Neuronal stem cell (in vitro differentiated cells): Measurements from ENCODE around the gene NOL4L.
A peak's percentile ranks its signal among the peaks of the same experiment; 100 is the strongest.

Experiments
- DNase-seq: peaks from one replicate; pipeline ENCODE4 v3.0.0-alpha.2; 2013; ENCODE audit warnings: low spot score
- H2AFZ ChIP-seq: one replicate; pipeline ENCODE4 v1.6.1; 2013; ENCODE audit warnings: mild to moderate bottlenecking, low read length, inconsistent platforms
- H2AK5ac ChIP-seq: 2 replicates; pipeline ENCODE4 v1.6.1; 2013; ENCODE audit warnings: low read depth, mild to moderate bottlenecking, inconsistent platforms, low read length, moderate library complexity, mixed read lengths
- H2BK120ac ChIP-seq: 2 replicates; pipeline ENCODE4 v1.6.1; 2013; ENCODE audit warnings: low read depth, mild to moderate bottlenecking, inconsistent platforms, low read length, moderate library complexity, mixed read lengths
- H2BK12ac ChIP-seq: one replicate; pipeline ENCODE4 v1.6.1; 2013; ENCODE audit warnings: low read length, inconsistent platforms
- H2BK15ac ChIP-seq: 2 replicates; pipeline ENCODE4 v1.6.1; 2013; ENCODE audit warnings: mild to moderate bottlenecking, low read length, inconsistent platforms, mixed read lengths
- H2BK5ac ChIP-seq: one replicate; pipeline ENCODE4 v1.6.1; 2013; ENCODE audit warnings: inconsistent platforms, mild to moderate bottlenecking, low read length, moderate library complexity
- H3K14ac ChIP-seq: one replicate; pipeline ENCODE4 v1.6.1; 2013; ENCODE audit warnings: low read length, inconsistent platforms
- H3K18ac ChIP-seq: 2 replicates; pipeline ENCODE4 v1.6.1; 2013; ENCODE audit warnings: low read length, inconsistent platforms
- H3K23ac ChIP-seq: 2 replicates; pipeline ENCODE4 v1.6.1; 2013; ENCODE audit warnings: low read depth, mild to moderate bottlenecking, mixed read lengths, low read length, inconsistent platforms; ENCODE audit not compliant: poor library complexity
- H3K27ac ChIP-seq: replicated peaks from 3 replicates; pipeline ENCODE4 v1.5.1; 2013; ENCODE audit warnings: low read length, inconsistent platforms
- H3K27me3 ChIP-seq, 3 experiments: 2 replicates each; pipeline ENCODE4 v1.6.1; 2013; ENCODE audit warnings: low read length in 3 of 3, mild to moderate bottlenecking in 2 of 3, inconsistent platforms in 1 of 3, low read depth in 1 of 3, mixed read lengths in 1 of 3, moderate library complexity in 1 of 3; ENCODE audit not compliant: control insufficient read depth in 3 of 3, insufficient read depth in 3 of 3
- H3K36me3 ChIP-seq, 2 donors: replicated peaks in 1 of 2; 2 replicates each; pipeline ENCODE4 v1.6.1; 2013; ENCODE audit warnings: low read length in 2 of 2; ENCODE audit not compliant: control insufficient read depth in 2 of 2, insufficient read depth in 2 of 2
- H3K4ac ChIP-seq: 2 replicates; pipeline ENCODE4 v1.6.1; 2013; ENCODE audit warnings: inconsistent platforms, mild to moderate bottlenecking, low read length, moderate library complexity
- H3K4me1 ChIP-seq, 2 donors: 1 replicate in 1 of 2; 2 replicates in 1 of 2; pipeline ENCODE4 v1.6.1; 2013; ENCODE audit warnings: low read length in 2 of 2, low read depth in 1 of 2; ENCODE audit not compliant: control insufficient read depth in 2 of 2, insufficient read depth in 1 of 2
- H3K4me2 ChIP-seq: one replicate; pipeline ENCODE4 v1.6.1; 2013; ENCODE audit warnings: mild to moderate bottlenecking, low read length, inconsistent platforms; ENCODE audit not compliant: insufficient read depth, poor library complexity, severe bottlenecking
- H3K4me3 ChIP-seq, 2 donors: 2 replicates each; pipeline ENCODE4 v1.5.1; 2013; ENCODE audit warnings: low read length in 2 of 2, mild to moderate bottlenecking in 2 of 2, inconsistent platforms in 1 of 2, moderate library complexity in 1 of 2
- H3K79me1 ChIP-seq: one replicate; pipeline ENCODE4 v1.6.1; 2013; ENCODE audit warnings: low read depth, mild to moderate bottlenecking, inconsistent platforms, low read length, moderate library complexity
- H3K9ac ChIP-seq: one replicate; pipeline ENCODE4 v1.6.1; 2013; ENCODE audit warnings: mild to moderate bottlenecking, low read depth, low read length, inconsistent platforms; ENCODE audit not compliant: poor library complexity
- H3K9me3 ChIP-seq, 2 donors: replicated peaks in 1 of 2; 2 replicates each; pipeline versions ENCODE3 to v1.6.1; 2013; ENCODE audit warnings: low read length in 2 of 2, mild to moderate bottlenecking in 2 of 2, inconsistent platforms in 1 of 2, low read depth in 1 of 2, mixed read lengths in 1 of 2, moderate library complexity in 1 of 2; ENCODE audit not compliant: control insufficient read depth in 2 of 2, insufficient read depth in 1 of 2
- H4K8ac ChIP-seq: one replicate; pipeline ENCODE4 v1.6.1; 2013; ENCODE audit warnings: low read depth, mild to moderate bottlenecking, inconsistent platforms, low read length, moderate library complexity
- H4K91ac ChIP-seq: one replicate; pipeline ENCODE4 v1.6.1; 2013; ENCODE audit warnings: low read length, low read depth, mild to moderate bottlenecking, inconsistent platforms; ENCODE audit not compliant: poor library complexity
- WGBS, 2 donors: extraction: QIAGEN DNeasy Blood & Tissue Kit; methylation state at CpG; one replicate each; pipeline ENCODE4 v1.1.7; 2013; ENCODE audit warnings: missing lambda C conversion rate in 2 of 2, mixed read lengths in 1 of 2; ENCODE audit not compliant: insufficient read length in 2 of 2, insufficient replicate concordance in 1 of 2; ENCODE audit errors: extremely low coverage in 2 of 2; 5-methylcytosine and 5-hydroxymethylcytosine counted together

Gene NOL4L

DNA sequence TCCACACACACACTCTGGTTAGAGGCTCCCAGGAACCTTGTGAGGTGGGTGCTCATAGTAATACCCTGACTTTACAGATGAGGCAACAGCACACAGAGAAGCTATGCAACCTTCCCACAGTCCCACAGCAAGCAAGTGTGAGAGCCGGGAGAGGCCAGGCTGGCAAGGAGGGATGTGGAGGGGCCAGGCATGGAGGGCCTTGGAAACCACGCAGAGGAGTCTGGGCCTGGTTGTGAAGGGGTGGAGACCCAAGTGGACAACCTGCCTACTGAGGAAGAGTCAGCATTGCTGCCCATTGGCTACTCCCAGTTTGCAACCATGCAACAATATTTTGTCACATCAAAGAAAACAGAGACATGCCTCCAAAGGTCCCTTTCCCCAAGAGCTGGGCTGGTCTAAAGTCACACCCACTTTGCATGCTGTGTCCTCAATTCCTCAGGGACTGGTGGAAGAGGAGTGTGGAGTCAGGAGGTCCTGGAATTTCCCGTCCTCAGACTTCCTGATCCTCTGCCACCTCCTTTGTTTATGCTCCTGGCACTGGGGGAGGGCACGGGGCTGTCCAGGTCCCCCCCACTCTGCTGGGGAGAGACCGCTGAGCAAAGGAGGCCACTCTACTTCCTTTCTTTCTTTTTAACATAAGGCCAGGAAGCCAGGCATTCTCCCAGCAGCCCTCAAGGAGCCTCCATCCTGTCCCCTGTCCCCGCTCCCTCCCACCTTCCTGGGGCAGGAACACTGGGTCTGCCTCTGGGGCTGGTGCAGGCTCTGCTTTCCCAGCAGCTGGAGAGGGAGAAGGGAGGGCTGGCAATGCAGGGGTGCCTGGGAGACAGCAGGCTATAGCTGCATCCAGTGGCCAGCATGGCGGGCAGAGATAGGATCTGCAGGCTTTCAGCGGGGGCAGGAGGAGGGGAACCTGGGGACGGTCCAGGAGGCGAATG lies 68.3 kb downstream of the NOL4L start:
- H3K79me1 ChIP-seq, result no peaks in the 10 kb centered on the region
- peak overlapping the region; percentile 41 for H3K14ac ChIP-seq
- peak overlapping the region; percentile 62 for H3K23ac ChIP-seq
- H3K4me3 ChIP-seq, result no peak overlapping the region
- no peaks in the 10 kb centered on the region for H3K36me3 ChIP-seq
- H4K8ac ChIP-seq, result no peak overlapping the region
- peak overlapping the region; percentile 66 for H3K9ac ChIP-seq
- H3K4ac ChIP-seq, result no peak overlapping the region
- H2AFZ ChIP-seq, result peak overlapping the region; percentile 76
- H3K4me1 ChIP-seq, result peaks cover 21 to 31% of the 10 kb centered on the region in 2 donors
- no peaks in the 10 kb centered on the region for H3K9me3 ChIP-seq
- peak overlapping the region; percentile 15 for H4K91ac ChIP-seq
- H2BK12ac ChIP-seq, result peak overlapping the region; percentile 18
- peak overlapping the region; percentile 88 for H3K18ac ChIP-seq
- H3K4me2 ChIP-seq, result no peak overlapping the region
- peak overlapping the region; percentile 96 for H2AK5ac ChIP-seq
- no peak overlapping the region for H2BK120ac ChIP-seq
- WGBS, 2 donors, result no CpG with 5 or more reads among the region's 10 CpGs
- peak overlapping the region; percentile 9 for H2BK5ac ChIP-seq
- H2BK15ac ChIP-seq, result peak overlapping the region; percentile 79
- H3K27ac ChIP-seq, result no peak overlapping the region
- no peaks in the 10 kb centered on the region for H3K27me3 ChIP-seq
- DNase-seq, result no peak

DNA sequence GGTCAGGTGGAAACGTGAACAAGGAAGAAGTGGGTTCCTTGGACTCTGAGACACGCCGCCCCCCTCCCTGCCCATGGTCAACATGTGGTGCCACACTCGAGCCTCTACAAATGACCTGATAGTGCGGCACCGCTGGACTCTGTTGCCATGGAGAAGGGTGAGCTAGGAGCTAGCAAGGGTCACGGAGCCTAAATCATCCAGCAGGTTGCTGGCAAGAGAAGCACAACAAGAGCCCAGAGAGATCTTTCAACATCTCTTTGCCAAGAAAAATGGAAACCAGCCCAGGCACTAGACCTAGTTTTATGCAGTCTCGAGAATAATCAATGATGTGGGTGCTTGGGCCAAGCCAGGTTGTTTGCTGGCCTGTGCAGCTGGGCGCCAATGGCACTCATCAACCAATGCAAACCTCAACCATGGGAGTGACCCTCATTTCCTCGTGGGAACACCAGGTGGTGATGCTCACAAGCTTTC lies 69.5 kb downstream of the NOL4L start:
- no peak overlapping the region for H3K4me2 ChIP-seq
- WGBS, 2 donors, result no CpG with 5 or more reads among the region's 10 CpGs
- no peaks in the 10 kb centered on the region for H3K79me1 ChIP-seq
- H2BK120ac ChIP-seq, result no peak overlapping the region
- H3K9me3 ChIP-seq, result no peaks in the 10 kb centered on the region
- H3K14ac ChIP-seq, result no peak overlapping the region
- H3K27ac ChIP-seq, result no peak overlapping the region
- peaks cover 27 to 38% of the 10 kb centered on the region in 2 donors for H3K4me1 ChIP-seq
- DNase-seq, result no peak
- no peak overlapping the region for H3K23ac ChIP-seq
- H2BK5ac ChIP-seq, result no peak overlapping the region
- H3K27me3 ChIP-seq, result no peaks in the 10 kb centered on the region
- no peak overlapping the region for H3K4me3 ChIP-seq
- no peak overlapping the region for H2AFZ ChIP-seq
- H2AK5ac ChIP-seq, result no peak overlapping the region
- no peaks in the 10 kb centered on the region for H3K36me3 ChIP-seq
- H3K9ac ChIP-seq, result no peak overlapping the region
- H3K4ac ChIP-seq, result no peak overlapping the region
- H2BK15ac ChIP-seq, result no peak overlapping the region
- no peak overlapping the region for H4K91ac ChIP-seq
- no peak overlapping the region for H4K8ac ChIP-seq
- no peak overlapping the region for H2BK12ac ChIP-seq
- no peak overlapping the region for H3K18ac ChIP-seq

DNA sequence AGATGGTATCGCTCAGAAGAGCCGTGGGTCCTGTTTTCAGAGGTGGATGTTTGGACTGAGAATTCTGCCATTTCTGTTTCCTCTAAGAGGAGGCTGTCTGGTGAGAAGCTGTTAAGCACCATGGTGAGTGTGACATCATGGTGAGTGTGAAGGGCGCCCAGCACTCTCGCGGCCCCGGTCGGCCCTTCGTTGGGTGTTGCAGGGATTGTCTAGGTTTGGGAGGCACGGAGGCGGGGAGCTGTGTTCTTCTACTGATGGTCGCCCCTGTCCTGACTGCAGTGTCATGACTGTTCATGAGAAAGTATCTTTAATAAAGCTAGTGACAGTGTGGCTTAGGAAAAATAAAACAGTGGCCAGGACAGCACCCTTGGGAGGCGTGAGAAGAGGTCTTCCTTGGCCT lies 70.4 kb downstream of the NOL4L start:
- Histone ChIP-seq H3K18ac (no peak overlapping the region), H2BK12ac (no peak overlapping the region), H3K9me3 (no peaks in the 10 kb centered on the region), H2BK5ac (no peak overlapping the region), H3K4me2 (no peak overlapping the region), H2AK5ac (no peak overlapping the region), H4K8ac (no peak overlapping the region), H2BK120ac (no peak overlapping the region), H4K91ac (no peak overlapping the region), H3K79me1 (no peaks in the 10 kb centered on the region), H3K36me3 (no peaks in the 10 kb centered on the region), H3K27me3 (no peaks in the 10 kb centered on the region), H3K9ac (no peak overlapping the region), H2BK15ac (no peak overlapping the region), H3K23ac (no peak overlapping the region), H3K4me1 (peaks cover 36 to 47% of the 10 kb centered on the region in 2 donors), H3K14ac (no peak overlapping the region), H3K4ac (no peak overlapping the region), H3K27ac (no peak overlapping the region), H2AFZ (no peak overlapping the region), H3K4me3 (no peak overlapping the region)
- WGBS, 2 donors, result no CpG with 5 or more reads among the region's 12 CpGs
- no peak for DNase-seq

DNA sequence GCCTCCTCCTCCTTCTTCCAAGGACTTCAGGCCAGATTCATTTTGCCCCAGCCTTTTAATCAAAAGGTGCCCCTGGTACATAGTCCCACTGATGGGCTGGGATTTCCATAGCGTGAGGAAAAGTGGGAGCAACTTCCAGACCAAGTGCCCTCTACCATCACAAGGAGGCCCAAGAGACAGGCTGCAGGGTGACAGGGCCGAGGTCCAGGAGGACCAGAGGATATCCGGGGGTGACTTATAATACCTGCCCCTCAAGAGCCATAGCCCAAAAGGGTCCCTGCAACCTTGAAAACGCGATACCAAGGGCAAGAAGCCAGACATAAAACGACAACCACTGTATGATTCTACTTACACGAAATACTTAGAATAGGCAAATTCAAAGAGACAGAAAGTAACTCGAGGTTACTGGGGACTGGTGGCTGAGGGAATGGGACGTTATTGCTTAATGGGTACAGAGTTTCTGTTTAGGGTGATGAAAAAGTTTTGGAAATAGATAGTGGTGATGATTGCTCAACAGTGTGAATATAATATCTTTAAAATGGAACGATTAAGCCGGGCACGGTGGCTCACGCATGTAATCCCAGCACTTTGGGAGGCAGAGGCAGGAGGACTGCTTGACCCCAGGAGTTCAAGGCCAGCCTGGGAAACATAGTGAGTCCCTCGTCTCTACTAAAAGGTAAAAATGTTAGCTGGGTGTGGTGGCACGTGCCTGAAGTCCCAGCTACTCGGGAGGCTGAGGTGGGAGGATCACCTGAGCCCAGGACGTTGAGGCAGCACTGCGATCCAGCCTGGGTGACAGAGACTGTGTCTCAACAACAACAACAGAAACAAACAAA lies 71.9 kb downstream of the NOL4L start:
- Histone ChIP-seq H3K23ac (no peak overlapping the region), H3K4me3 (no peak overlapping the region), H3K27ac (no peak overlapping the region), H3K4me1 (peaks cover 29 to 42% of the 10 kb centered on the region in 2 donors), H4K91ac (no peak overlapping the region), H2BK120ac (no peak overlapping the region), H3K36me3 (no peaks in the 10 kb centered on the region), H3K18ac (no peak overlapping the region), H2AFZ (no peak overlapping the region), H3K79me1 (no peaks in the 10 kb centered on the region), H3K4me2 (no peak overlapping the region), H3K14ac (no peak overlapping the region), H4K8ac (no peak overlapping the region), H2BK5ac (no peak overlapping the region), H2AK5ac (no peak overlapping the region), H3K4ac (no peak overlapping the region), H3K9ac (no peak overlapping the region), H3K27me3 (no peaks in the 10 kb centered on the region), H2BK15ac (no peak overlapping the region), H2BK12ac (no peak overlapping the region), H3K9me3 (no peaks in the 10 kb centered on the region)
- no peak for DNase-seq
- no CpG with 5 or more reads among the region's 18 CpGs for WGBS, 2 donors
